Measurements from ENCODE around the gene SHB.

DNA sequence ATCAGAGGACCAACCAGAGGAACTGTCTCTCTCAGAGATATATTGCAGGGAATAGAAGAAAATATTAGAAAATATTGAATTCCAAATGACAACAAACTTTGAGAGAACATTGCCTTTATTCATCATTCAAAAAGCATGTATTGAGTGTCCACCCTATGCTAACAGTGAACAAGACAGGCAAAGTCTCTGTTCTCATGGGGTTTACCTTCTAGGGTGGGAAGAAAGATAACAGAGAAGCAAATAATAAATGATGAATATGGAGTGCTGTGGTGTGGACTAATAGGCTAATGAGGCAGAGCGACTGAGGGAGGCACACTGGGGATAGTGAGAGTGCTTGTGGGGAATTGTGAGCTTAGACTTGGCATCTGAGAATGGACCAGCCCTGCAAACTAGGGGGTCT, 43.4 kb upstream of the SHB start:
- TF ChIP-seq, protein P1, sequence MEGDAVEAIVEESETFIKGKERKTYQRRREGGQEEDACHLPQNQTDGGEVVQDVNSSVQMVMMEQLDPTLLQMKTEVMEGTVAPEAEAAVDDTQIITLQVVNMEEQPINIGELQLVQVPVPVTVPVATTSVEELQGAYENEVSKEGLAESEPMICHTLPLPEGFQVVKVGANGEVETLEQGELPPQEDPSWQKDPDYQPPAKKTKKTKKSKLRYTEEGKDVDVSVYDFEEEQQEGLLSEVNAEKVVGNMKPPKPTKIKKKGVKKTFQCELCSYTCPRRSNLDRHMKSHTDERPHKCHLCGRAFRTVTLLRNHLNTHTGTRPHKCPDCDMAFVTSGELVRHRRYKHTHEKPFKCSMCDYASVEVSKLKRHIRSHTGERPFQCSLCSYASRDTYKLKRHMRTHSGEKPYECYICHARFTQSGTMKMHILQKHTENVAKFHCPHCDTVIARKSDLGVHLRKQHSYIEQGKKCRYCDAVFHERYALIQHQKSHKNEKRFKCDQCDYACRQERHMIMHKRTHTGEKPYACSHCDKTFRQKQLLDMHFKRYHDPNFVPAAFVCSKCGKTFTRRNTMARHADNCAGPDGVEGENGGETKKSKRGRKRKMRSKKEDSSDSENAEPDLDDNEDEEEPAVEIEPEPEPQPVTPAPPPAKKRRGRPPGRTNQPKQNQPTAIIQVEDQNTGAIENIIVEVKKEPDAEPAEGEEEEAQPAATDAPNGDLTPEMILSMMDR (conservative IDR thresholded peaks at IDR 0.05) = no peak
- no peak for TF ChIP-seq EZH2 (IDR thresholded peaks at IDR 0.05; ENCODE audit: low read depth)
